ENCODE results near the gene SLC25A11.

GRCh38 chr17:4933646-4934045, 6.2 kb downstream of the SLC25A11 start:
- TF ChIP-seq CTCF (IDR thresholded peaks at IDR 0.05) = no peak
- no peak for TF ChIP-seq POLR2A (IDR thresholded peaks at IDR 0.05)

Data from right lobe of liver (tissue), 4 donors.